MG63 (cell line): ENCODE data around the gene TMEM218. TPM values are rescaled to one million over a fixed set of nuclear protein-coding genes. Genes with fewer than 3 reads are reported as not detected.

Experiments used
- DNase-seq: peaks from one replicate; pipeline ENCODE4 v3.0.0-alpha.2; 2020
- H3K27me3 ChIP-seq: fragments of 250-450 bp; sonication (Bioruptor Pico); 2 replicates; pipeline ENCODE4 v1.5.1; 2020; ENCODE audit warnings: mild to moderate bottlenecking, moderate library complexity
- H3K36me3 ChIP-seq: fragments of 250-450 bp; sonication (Bioruptor Pico); 2 replicates; pipeline ENCODE4 v1.5.1; 2020; ENCODE audit warnings: mild to moderate bottlenecking, moderate library complexity
- H3K4me3 ChIP-seq: fragments of 250-450 bp; sonication (Bioruptor Pico); 2 replicates; pipeline ENCODE4 v1.5.1; 2020; ENCODE audit warnings: mild to moderate bottlenecking, moderate library complexity
- H3K9me3 ChIP-seq: fragments of 250-450 bp; sonication (Bioruptor Pico); 2 replicates; pipeline ENCODE4 v1.5.1; 2020; ENCODE audit warnings: mild to moderate bottlenecking, moderate library complexity
- total RNA-seq: library from RNA; depleted of rRNA; stranded (reverse); fragments of >200 nt; shearing (Covaris generic); gene quantifications from 2 replicates; pipeline ENCODE4 v1.2.3, GENCODE V29; 2014; ENCODE audit warnings: low replicate concordance

The TMEM218 gene
- total RNA-seq, 1 experiment from 2014 or later: 31.6 TPM

GRCh38 chr11:125084761-125085231 is 26.6 kb downstream of the TMEM218 start:
- Histone ChIP-seq H3K9me3 (no peaks in the 10 kb centered on the region), H3K36me3 (no peaks in the 10 kb centered on the region), H3K4me3 (no peak overlapping the region), H3K27me3 (no peaks in the 10 kb centered on the region)
- DNase-seq: no peak

GRCh38 chr11:125084057-125084416 is 27.4 kb downstream of the TMEM218 start:
- H3K9me3 ChIP-seq: no peaks in the 10 kb centered on the region
- no peak for DNase-seq
- H3K27me3 ChIP-seq: no peaks in the 10 kb centered on the region
- no peaks in the 10 kb centered on the region for H3K36me3 ChIP-seq
- no peak overlapping the region for H3K4me3 ChIP-seq

DNA sequence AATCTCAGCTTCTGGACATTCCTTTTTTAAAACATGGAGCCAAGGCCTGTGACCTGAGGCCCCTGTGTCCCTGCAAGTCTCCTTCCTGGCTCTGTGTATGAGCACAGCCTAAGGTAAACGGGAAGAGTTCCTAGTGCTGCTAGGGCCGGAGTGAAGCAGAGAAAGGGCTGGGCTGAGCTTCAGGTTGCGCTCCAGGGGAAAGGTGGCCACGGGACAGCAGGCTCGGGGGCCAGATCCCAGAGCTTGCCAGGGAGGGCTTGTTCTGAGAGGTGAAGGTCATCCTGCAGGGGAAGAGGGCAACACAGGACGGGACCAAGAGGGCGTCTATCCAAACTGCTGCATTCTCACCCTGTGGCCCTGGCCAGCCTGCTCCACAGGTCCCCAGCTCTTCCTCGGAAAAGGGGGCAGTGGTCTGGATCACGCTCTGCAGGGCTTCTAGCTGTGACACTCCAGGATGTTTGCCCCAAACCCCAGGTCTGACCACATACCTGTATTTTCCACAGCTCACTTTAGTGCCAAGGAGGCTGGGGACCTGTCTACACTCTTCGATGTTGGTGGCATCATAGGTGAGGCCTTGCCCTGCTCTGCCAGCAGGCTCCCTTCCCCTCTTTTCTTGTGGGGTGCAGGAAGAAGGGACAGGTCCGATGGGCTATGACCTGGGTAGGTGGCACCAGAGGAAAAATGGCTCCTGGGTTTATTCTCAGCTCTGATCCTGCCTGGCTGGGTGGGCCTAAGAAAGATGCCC is 27.9 kb downstream of the TMEM218 start:
- H3K9me3 ChIP-seq: no peaks in the 10 kb centered on the region
- DNase-seq: no peak
- no peaks in the 10 kb centered on the region for H3K27me3 ChIP-seq
- no peak overlapping the region for H3K4me3 ChIP-seq
- H3K36me3 ChIP-seq: no peaks in the 10 kb centered on the region

- Histone ChIP-seq H3K36me3 (no peaks in the 10 kb centered on the region), H3K9me3 (no peaks in the 10 kb centered on the region), H3K4me3 (no peak overlapping the region), H3K27me3 (no peaks in the 10 kb centered on the region)
- no peak for DNase-seq
These were observed 28.7 kb downstream of the TMEM218 start for GRCh38 chr11:125082611-125083311.

GRCh38 chr11:125082040-125082439 is 29.4 kb downstream of the TMEM218 start:
- H3K9me3 ChIP-seq: no peaks in the 10 kb centered on the region
- H3K27me3 ChIP-seq: no peaks in the 10 kb centered on the region
- no peak for DNase-seq
- no peak overlapping the region for H3K4me3 ChIP-seq
- H3K36me3 ChIP-seq: no peaks in the 10 kb centered on the region

DNA sequence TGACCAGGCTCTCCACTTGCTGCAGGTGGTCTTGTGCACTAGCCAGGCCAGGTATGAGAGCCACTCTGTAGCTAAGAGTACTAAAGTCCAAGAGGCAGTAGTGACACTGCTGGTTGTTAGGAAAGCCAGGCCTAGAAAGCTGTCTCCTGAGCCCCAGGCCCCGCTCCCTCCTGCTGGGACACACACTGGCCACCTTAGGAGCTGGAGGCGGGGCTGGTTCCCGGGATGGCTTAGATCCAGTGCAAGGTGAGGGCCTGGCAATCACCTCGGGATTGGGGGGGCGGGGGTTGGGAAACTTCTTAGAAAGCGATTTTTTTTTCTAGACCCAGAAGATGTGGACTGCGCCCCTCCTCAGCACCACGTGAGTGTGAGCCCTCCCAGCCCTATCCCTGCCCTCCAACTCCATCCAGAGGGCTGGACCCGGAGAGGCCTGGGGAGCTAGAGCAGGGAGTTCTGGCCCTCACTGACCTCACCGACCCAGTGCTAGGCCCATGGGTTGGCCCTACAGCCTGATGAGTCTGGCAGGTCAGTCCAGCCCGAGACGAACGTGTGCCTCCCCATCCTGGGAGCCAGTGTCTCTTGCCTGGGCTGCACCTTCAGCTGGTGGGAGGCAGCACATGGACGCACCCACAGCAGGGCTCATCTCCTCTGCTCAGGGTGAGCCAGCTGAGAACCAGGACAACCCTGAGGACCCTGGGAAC is 30.2 kb downstream of the TMEM218 start:
- no peaks in the 10 kb centered on the region for H3K9me3 ChIP-seq
- DNase-seq: no peak
- H3K27me3 ChIP-seq: no peaks in the 10 kb centered on the region
- H3K4me3 ChIP-seq: no peak overlapping the region
- no peaks in the 10 kb centered on the region for H3K36me3 ChIP-seq

DNA sequence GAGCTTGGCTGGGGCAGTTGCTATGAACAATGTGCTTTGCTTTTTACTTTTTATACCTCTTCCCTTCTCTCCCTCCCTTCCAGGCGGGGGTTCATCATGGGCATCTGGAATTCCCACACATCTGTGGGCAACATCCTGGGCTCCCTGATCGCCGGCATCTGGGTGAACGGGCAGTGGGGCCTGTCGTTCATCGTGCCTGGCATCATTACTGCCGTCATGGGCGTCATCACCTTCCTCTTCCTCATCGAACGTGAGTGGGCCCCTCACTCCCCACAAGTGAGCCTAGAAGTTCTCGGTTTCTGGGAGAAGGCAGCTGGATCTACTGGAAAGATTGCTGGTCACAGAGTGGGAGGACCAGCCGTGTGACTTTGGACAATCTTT is 30.9 kb downstream of the TMEM218 start:
- DNase-seq: no peak
- no peaks in the 10 kb centered on the region for H3K9me3 ChIP-seq

DNA sequence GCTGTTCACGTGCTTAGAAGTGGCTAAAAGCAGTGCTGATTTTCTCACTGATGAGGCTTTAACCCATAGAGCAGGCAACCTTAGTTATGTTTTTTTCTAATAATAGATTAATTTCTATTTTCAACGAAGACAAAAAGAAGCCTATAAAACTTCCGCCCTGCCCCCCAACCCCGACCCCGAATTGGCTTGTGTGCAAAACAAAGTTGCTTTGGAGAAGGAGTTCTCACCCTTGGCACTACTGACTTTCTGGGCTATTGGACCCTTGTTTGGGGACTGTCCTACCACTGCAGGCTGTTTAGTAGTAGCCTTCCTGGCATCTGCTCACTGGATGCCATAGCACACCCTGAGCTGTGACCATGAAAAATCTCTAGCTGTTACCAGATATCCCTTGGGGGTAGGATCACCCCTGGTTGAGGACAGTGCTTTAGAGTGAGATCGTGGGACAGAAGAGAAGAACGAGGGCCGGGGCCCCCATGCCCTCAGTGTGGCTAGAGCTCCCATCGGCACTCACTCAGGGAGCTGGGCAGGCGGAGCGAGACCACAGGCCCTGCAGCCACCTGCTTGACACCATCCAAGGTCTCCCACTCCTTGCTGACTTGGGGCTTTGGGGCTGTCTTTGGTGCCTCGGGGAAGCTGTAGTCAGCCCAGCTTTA is 31.4 kb downstream of the TMEM218 start:
- Histone ChIP-seq H3K27me3 (no peaks in the 10 kb centered on the region), H3K36me3 (no peaks in the 10 kb centered on the region), H3K4me3 (no peak overlapping the region), H3K9me3 (no peaks in the 10 kb centered on the region)
- no peak for DNase-seq

More for the DNA sequence above, 30.9 kb downstream of the TMEM218 start:
- Histone ChIP-seq H3K27me3 (no peaks in the 10 kb centered on the region), H3K4me3 (no peak overlapping the region), H3K36me3 (no peaks in the 10 kb centered on the region)

GRCh38 chr11:125079151-125079877 is 32.1 kb downstream of the TMEM218 start:
- Histone ChIP-seq H3K9me3 (no peaks in the 10 kb centered on the region), H3K27me3 (no peaks in the 10 kb centered on the region), H3K4me3 (no peak overlapping the region), H3K36me3 (no peaks in the 10 kb centered on the region)
- no peak for DNase-seq

GRCh38 chr11:125078516-125079140 is 32.8 kb downstream of the TMEM218 start:
- Histone ChIP-seq H3K36me3 (no peaks in the 10 kb centered on the region), H3K4me3 (no peak overlapping the region), H3K27me3 (no peaks in the 10 kb centered on the region), H3K9me3 (no peaks in the 10 kb centered on the region)
- no peak for DNase-seq

- no peak for DNase-seq
- no peaks in the 10 kb centered on the region for H3K36me3 ChIP-seq
- H3K4me3 ChIP-seq: no peak overlapping the region
- H3K9me3 ChIP-seq: no peaks in the 10 kb centered on the region
- no peaks in the 10 kb centered on the region for H3K27me3 ChIP-seq
These were observed 33.4 kb downstream of the TMEM218 start for GRCh38 chr11:125078016-125078415.

DNA sequence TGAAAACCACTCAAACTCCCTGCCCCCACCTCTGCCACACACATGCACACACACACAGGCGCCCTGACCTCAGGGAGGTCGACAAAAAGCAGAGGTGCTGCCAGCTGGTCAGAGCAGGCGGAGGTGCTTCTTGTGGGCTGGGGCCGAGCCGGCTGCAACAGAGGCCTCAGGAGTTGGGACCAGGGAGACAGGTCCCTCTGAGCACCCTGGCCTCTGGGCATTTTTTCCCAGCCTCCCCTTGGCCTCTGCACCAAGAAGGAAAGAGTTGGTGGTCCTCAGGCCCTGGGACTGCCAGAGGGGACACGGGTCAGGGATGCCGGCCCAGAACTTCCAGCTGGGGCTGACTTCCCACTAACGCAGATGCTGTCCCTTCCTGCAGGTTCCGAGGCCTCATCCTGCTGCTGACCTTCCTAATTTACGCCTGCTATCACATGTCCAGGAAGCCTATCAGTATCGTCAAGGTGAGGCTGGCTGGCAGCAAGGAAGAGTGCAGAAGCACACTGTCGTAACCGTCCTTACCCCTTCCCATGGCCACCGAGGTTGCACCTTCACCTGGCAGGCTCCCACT is 35.0 kb downstream of the TMEM218 start:
- Histone ChIP-seq H3K4me3 (no peak overlapping the region), H3K36me3 (no peaks in the 10 kb centered on the region), H3K27me3 (no peaks in the 10 kb centered on the region), H3K9me3 (no peaks in the 10 kb centered on the region)
- no peak for DNase-seq

GRCh38 chr11:125075900-125076317 is 35.5 kb downstream of the TMEM218 start:
- DNase-seq: no peak
- Histone ChIP-seq H3K36me3 (no peaks in the 10 kb centered on the region), H3K27me3 (no peaks in the 10 kb centered on the region), H3K9me3 (no peaks in the 10 kb centered on the region), H3K4me3 (no peak overlapping the region)

DNA sequence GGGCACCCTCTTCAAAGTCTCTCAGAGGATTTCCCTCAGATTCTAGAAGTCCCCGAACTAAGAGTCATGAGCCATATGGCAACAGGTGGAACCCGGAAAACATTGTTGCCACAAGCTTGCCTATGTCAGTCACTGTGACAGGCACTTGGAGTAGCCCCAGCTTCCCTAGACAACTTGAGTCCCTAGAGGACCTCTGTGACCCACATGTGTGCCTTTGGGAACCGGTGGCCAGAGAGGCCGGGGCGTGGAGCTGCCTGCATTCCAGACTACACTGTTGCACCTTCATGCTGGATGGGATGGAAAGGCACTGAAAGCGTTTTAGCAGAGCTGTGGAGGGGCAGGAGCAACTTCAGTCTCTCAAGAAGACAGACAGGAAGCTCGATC is 36.2 kb downstream of the TMEM218 start:
- H3K4me3 ChIP-seq: no peak overlapping the region
- H3K9me3 ChIP-seq: no peaks in the 10 kb centered on the region
- H3K27me3 ChIP-seq: no peaks in the 10 kb centered on the region
- H3K36me3 ChIP-seq: no peaks in the 10 kb centered on the region
- no peak for DNase-seq

DNA sequence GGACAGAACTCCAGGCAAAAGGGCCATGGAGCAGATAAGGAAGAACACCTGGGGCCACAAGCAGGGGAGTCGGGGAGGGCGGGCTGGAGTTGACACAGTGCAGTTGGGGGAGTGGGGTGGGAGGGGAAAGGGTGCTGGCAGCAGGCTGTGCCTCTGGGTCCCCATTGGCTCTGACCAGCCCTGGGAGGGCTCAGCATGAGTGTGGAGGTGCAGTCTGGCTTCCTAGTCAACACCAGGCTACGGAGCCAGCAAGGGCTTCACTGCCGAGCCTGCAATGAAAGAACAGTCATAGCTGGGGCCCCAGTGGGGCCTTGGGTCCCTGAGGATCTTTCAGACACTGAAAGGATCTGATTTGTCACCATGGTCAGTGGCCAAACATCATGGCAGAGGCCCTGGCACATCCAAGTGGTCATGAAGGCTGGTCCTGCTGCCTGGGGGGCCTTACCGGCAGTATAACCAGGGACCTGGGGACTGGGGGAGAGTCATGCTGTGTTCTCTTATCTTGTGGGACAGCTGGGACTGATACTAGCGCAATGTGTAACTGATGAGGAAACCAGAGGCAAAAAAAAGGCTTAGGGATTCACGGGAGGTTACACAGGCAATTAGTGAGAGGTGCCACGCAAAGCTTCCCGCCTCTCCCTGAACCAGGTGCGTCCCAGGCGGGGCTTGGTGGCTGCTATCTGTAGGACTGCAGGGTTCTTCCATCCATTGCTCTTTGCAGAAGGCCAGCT is 36.8 kb downstream of the TMEM218 start:
- DNase-seq: no peak
- no peaks in the 10 kb centered on the region for H3K36me3 ChIP-seq
- H3K27me3 ChIP-seq: no peaks in the 10 kb centered on the region
- no peaks in the 10 kb centered on the region for H3K9me3 ChIP-seq
- no peak overlapping the region for H3K4me3 ChIP-seq
